SIG-M5 treated with dmso at 0.1 percent for 504 hours (cell line): ENCODE measurements around the gene MMP19.
"Not testable (repeated sequence)": the region's sequence is repeated elsewhere in the genome, so short reads cannot be mapped to it uniquely, and the experiment has no call there.

Experiments
- DNase-seq: peaks from one replicate; lab custom pipeline; 2025; ENCODE audit not compliant: unreplicated experiment; lab: John Stamatoyannopoulos, UW

The MMP19 gene

GRCh38 chr12:55842681-55843429 lies at the start of gene MMP19:
MMP19 (minus strand) TSS chr12:55842936; CDS start chr12:55842830, 106 bp downstream.
- peak; percentile 78 for DNase-seq

DNA sequence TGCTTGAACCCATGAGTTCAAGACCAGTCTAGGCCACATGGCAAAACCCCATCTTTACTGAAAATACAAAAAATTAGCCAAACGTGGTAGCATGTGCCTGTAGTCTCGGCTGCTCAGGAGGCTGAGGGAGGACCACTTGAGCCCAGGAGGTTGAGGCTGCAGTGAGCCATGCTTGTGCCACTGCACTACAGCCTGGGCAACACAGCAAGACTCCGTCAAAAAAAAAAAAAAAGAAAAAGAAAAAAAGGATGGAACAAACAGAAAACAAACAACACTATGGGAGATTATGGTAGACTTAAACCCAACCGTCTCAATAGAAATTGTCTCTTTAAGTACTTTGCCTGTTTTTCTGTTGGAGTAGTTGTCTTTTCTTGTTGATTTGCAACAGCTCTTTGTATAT lies 48.6 kb upstream of the MMP19 start:
- DNase-seq = no peak

- DNase-seq = no peak
Measured at GRCh38 chr12:55885113-55885512, 42.4 kb upstream of the MMP19 start.

DNA sequence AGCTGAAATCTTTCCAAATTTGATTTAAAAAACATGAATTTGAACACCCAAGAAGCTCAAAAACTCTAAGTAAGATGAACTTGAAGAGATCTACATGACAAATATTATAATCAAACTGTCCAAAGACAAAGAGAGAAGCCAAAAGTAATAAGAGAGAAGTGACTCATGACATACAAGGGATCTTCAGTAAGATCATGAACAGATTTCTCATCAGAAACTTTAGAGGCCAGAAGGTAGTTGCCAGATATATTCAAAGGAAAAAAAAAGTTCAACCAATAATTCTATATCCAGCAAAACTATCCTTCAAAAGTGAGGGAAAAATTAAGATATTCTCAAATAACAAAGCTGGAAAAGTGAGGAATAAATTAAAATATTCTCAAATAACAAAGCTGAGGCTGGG lies 35.1 kb upstream of the MMP19 start:
- DNase-seq = no peak

GRCh38 chr12:55875704-55876467 lies 33.1 kb upstream of the MMP19 start:
- no peak for DNase-seq

- no peak for DNase-seq
Measured at GRCh38 chr12:55874443-55874842, 31.7 kb upstream of the MMP19 start.

DNA sequence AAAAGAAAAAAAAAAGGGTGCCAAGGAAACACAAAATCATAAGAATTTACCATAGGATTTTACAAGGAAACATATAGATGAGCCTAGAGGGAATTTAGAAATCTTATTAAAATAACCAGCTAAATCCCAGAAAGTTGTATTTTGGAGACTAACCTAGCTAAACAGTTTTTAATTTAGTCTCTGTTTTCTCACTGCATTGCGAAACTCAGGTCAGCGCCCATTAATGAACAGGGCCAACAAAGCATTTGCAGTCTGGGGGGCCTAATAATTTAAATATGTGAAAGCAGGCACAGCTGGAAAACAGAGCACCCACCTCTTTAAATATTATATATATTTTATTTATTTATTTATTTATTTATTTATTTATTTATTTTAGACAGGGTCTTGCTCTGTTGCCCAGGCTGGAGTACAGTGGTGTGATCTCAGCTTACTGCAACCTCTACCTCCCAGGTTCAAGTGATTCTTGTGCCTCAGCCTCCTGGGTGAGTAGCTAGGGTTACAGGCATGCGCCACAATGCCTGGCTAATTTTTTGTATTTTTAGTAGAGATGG lies 23.8 kb upstream of the MMP19 start:
- DNase-seq = not testable (repeated sequence)

DNA sequence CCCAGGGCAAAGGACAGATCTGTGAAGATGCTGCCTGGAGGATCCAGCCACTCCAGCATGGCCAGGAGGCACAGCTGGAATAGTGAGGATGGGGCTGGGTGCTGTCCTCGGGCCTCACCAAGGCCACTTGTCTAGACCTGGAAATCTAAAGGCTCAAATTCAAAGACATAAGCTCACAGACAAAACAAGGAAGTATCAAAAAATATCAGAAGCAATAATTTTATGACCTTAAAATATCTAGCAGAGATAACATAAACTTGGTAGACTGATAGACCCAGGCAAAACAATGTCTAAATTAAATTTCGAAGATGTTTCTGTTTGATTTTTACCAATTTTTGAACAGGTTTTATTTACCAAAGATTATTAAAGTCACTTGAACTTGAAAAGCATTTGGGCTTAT lies 22.6 kb upstream of the MMP19 start:
- DNase-seq = no peak

DNA sequence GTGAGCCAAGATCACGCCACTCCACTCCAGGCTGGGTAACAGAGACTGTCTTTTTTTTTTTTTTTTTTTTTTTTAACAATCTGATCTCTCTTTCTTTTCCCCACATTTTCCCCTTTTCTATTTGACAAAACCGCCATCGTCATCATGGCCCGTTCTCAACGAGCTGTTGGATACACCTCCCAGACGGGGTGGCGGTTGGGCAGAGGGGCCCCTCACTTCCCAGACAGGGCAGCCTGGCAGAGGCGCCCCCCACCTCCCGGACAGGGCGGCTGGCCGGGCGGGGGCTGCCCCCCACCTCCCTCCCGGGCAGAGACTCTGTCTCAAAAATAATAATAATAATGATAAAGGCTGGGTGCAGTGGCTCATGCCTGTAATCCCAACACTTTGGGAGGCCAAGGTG lies 20.2 kb upstream of the MMP19 start:
- not testable (repeated sequence) for DNase-seq

DNA sequence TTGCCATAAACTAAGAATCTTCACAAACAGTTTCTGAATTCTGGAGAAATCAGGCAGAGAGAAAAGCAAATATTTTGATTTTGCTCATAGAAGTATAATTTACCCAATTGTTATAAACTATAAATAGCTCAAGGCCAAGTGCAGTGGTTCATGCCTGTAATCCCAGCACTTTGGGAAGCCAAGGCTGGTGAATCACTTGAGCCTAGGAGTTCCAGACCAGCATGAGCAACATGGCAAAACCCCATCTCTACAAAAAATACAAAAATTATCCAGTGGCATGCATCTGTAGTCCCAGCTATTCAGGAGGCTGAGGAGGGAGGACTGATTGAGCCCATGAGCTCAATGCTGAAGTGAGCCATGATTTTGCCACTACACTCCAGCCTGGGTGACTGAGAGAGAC lies 19.6 kb upstream of the MMP19 start:
- DNase-seq = no peak

- DNase-seq = no peak
Measured at GRCh38 chr12:55861871-55862270, 19.1 kb upstream of the MMP19 start.

GRCh38 chr12:55861396-55861795 lies 18.7 kb upstream of the MMP19 start:
- DNase-seq = no peak

- DNase-seq = no peak
Measured at GRCh38 chr12:55852740-55853139, 10.0 kb upstream of the MMP19 start.

- no peak for DNase-seq
Measured at GRCh38 chr12:55850893-55851292, 8.2 kb upstream of the MMP19 start.

DNA sequence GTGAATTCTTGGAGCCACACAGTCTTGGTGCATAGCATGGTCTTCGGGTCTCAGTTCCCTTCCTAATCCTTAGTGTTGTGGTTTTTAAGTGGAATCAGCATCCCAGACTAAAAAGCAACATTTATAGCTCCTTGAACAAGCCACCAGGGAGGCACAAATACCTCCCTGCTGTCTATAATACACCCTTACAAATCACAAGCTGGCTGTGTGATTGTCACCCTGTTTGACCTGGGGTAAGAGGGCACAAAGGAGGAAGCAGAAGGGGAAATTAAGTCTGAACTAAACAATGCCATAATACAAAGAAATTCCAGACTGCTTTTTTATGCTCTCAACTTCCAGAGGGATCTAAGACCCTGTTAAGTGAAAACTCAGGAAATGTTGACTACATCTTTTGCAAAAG lies 7.7 kb upstream of the MMP19 start:
- DNase-seq = no peak

DNA sequence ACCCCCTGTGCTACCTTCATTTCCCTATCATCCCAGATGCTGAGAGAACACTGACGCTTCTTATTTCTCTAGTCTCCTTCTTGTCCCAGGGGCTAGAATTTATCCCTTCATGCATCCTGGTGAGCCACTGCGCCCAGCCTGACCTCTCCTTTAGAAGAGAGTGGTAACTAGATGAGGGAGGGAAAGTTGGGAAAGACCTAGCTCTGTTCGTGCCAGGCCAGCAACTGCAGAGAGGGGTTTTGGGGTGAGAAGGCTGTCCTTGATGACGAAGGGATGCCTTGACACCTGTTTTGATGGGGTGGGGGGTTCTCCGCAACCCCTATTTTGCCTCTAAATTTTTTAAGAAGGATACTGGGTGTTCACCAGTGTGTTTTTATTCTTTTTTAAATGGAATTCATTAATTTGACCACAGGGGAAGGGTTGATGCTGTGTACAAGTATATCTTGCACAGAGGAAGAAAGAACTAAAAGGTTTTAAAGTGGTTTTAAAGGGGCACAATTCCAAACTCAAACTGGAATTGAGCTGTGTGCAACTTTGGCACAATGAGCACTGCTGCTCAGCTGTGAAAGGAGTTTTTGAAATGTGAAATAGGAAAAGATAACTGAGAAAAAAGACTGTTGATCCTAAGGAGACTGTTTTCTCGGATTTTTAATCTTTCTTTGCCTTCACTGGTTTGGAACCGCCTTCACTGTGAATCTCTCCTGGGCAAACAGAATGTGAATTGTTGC lies 7.0 kb upstream of the MMP19 start:
- no peak for DNase-seq

DNA sequence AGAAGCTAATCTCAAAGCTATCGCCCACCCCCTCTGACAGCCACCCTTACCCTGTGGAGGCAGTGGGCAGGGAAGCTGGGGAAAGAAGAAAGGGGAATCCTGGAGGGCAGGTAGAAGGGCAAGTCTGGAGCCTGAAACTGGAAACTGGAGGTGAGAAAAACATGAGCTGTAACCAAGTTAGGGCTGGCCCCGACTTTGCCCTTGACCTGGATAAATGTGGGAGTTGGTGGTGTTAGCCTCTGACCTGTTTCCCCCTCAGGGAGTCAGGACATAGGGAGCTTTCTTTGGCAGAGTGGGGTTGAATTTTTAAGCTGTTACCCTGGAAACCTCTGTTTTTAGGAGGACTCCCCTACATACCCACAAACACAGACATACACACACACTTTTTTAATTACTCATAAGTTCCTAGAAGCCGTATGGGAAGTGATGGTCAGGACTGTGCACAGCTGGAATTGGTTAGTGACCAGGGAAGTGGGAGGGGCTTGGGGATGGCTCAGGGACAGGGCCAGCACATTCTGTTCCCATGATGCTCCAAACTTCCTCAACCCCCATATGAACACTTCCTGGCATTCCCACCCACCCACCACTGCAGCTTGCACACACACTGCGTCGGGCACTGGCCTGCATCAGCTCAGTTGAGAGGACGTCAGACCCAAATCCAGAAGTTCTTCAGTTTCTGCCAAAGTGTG lies 5.0 kb upstream of the MMP19 start:
- peak; percentile 57 for DNase-seq

DNA sequence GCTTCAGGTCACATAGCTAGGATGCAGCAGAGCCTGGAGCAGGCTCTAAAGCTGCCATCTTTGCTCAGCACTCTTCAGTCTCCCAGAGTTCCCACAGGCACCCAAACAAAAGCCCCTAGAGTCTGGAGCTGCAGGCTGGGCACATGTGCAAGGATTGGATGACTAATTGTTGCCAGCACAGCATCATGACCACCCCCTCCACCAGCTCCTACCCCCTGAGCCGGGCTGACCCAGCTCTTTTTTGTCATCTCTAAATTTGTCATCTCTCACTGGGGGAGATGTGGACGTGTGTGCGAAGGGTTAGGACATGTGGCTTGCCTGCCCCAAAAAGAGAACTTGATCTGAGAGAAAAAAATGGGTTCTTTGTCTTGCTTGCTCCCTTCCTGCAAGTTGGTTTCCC lies 4.3 kb upstream of the MMP19 start:
- peak; percentile 67 for DNase-seq

DNA sequence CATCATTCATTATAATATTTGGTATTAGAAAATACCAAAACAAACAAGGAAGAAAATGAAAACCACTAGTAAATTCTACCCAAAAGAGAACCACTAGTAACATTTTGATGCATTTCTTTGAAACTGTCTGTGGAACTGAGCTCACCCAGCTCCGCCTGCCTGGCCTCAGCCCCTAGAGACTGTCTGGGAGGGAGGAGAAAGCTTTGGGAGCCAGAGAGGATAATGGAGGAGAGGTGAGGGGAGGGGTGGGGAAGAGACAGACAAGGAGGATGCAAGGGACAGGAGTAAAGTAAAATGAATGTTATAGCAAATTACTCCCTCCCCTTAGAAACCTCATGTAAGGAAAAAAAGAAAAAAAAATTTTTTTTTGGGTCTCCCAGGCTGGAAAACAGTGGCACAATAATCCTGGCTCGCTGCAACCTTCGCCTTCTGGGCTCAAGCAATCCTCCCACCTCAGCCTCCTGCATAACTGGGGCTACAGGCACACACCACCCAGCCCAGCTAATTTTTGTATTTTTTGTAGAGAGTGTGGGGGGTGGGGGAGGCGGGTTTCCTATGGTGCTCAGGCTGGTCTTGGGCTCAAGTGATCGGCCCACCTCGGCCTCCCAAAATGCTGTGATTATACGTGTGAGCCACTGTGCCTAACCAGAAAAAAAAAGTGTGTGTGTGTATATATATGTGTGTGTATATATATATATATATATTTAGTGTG lies 3.2 kb upstream of the MMP19 start:
- no peak for DNase-seq

DNA sequence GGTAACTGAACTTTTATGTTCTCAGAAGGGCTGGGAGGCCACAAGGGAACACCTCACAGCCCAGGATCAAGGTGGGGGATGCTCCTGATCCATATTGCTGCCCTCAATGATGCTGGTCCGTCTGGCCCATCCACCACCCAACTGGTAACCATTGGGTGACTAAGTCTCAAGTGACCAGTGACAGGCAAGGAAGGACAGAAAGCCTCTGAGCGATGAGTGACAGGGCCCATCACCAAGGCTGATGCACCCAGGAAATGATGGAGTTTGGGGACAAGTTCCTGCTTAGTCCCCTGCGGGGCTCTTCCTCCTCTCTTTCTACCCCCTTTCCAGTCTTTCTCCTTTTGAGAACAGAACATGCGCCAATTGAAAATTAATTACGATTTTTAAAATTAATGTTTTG lies 2.6 kb upstream of the MMP19 start:
- no peak for DNase-seq
